ENCODE measurements around the gene NOL4L.
A peak's percentile ranks its signal among the peaks of the same experiment; 100 is the strongest.

The NOL4L gene

DNA sequence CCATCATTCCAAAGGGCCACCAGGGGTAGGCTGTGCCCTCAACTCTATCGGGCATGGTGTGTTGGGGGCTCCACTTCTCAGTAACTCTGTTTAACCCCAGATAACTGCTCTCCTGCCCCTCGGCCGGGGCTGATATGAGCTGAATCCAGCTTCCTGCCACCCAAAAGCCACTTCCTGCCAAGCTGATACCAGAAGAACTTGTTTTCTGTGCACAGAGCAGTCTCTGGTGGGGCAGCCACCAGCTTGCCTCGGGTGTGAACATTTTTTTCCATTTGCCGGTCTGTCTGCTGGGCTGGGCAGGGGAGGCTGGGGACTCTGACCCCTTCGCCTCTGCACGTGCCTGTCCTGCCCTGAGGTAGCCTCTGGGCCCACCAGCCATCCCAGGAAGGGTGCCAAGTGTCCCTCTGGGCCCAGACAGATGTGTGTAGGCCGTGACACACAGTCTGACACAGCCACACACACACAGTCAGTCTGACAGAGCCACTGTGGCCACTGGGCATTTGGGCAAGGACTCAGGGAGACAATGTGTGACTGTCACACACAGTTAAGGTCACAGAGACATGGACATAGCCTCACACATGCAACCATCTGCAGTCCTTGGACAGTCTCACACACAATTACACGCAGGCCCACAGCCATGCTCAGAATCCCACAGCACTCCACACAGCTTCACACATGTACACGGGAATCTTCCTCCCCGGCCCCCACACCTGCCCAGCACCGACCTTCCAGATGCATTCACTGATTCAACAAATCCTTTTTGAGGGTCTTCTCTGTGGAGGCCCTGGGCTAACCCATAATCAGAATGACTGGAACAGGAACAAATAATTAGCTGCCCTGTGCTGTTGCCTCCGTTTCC, 45.1 kb downstream of the NOL4L start:
- Mint-ChIP-seq H3K27ac (peak overlapping the region; percentile 92 to 96), H3K27me3 (no peaks in the 10 kb centered on the region), H3K4me1 (ENCODE audit: low read depth in 2 of 2) (peaks cover 69 to 71% of the 10 kb centered on the region in 2 donors), H3K4me3 (peak overlapping the region; percentile 98), H3K9me3 (no peaks in the 10 kb centered on the region), H3K36me3 (ENCODE audit: insufficient read depth) (peaks cover 40% of the 10 kb centered on the region)
- DNase-seq (peak; percentile 54 to 61 (median 59)), ATAC-seq (replicated peaks) (peak; percentile 51)

- Mint-ChIP-seq H3K27ac (peak overlapping the region; percentile 92 to 96), H3K4me1 (ENCODE audit: low read depth in 2 of 2) (peaks cover 71 to 72% of the 10 kb centered on the region in 2 donors), H3K4me3 (peak overlapping the region; percentile 98), H3K27me3 (no peaks in the 10 kb centered on the region), H3K36me3 (ENCODE audit: insufficient read depth) (peaks cover 43% of the 10 kb centered on the region), H3K9me3 (no peaks in the 10 kb centered on the region)
- DNase-seq (no peak), ATAC-seq (replicated peaks) (no peak)
These were observed 45.9 kb downstream of the NOL4L start for GRCh38 chr20:32539026-32539816.

- H3K4me1 Mint-ChIP-seq (ENCODE audit: low read depth in 2 of 2), result peaks cover 69 to 70% of the 10 kb centered on the region in 2 donors
- no peaks in the 10 kb centered on the region for H3K27me3 Mint-ChIP-seq
- DNase-seq (peak; percentile 14 to 31 (median 26)), ATAC-seq (replicated peaks) (no peak)
- peak overlapping the region; percentile 98 for H3K4me3 Mint-ChIP-seq
- H3K9me3 Mint-ChIP-seq, result no peaks in the 10 kb centered on the region
- H3K36me3 Mint-ChIP-seq (ENCODE audit: insufficient read depth), result peaks cover 40% of the 10 kb centered on the region
- H3K27ac Mint-ChIP-seq, result peak overlapping the region; percentile 92 to 96
These were observed 46.6 kb downstream of the NOL4L start for GRCh38 chr20:32538526-32538939.

GRCh38 chr20:32537657-32538525, 47.2 kb downstream of the NOL4L start:
- Mint-ChIP-seq H3K4me1 (ENCODE audit: low read depth in 2 of 2) (peaks cover 64 to 72% of the 10 kb centered on the region in 2 donors), H3K4me3 (peak overlapping the region; percentile 98)
- DNase-seq, result no peak

GRCh38 chr20:32536851-32537656, 48.1 kb downstream of the NOL4L start:
- H3K9me3 Mint-ChIP-seq, result no peaks in the 10 kb centered on the region
- ATAC-seq (replicated peaks) (peak; percentile 9), DNase-seq (peak; percentile 41 to 53 (median 52))
- peaks cover 63 to 75% of the 10 kb centered on the region in 2 donors for H3K4me1 Mint-ChIP-seq (ENCODE audit: low read depth in 2 of 2)
- H3K4me3 Mint-ChIP-seq, result peak overlapping the region; percentile 98
- peak overlapping the region; percentile 92 to 96 for H3K27ac Mint-ChIP-seq
- H3K36me3 Mint-ChIP-seq (ENCODE audit: insufficient read depth), result peaks cover 37% of the 10 kb centered on the region
- no peaks in the 10 kb centered on the region for H3K27me3 Mint-ChIP-seq

More at GRCh38 chr20:32537657-32538525, 47.2 kb downstream of the NOL4L start:
- Mint-ChIP-seq H3K36me3 (ENCODE audit: insufficient read depth) (peaks cover 37% of the 10 kb centered on the region), H3K27ac (peak overlapping the region; percentile 92 to 96), H3K9me3 (no peaks in the 10 kb centered on the region), H3K27me3 (no peaks in the 10 kb centered on the region)
- ATAC-seq (replicated peaks), result no peak

DNA sequence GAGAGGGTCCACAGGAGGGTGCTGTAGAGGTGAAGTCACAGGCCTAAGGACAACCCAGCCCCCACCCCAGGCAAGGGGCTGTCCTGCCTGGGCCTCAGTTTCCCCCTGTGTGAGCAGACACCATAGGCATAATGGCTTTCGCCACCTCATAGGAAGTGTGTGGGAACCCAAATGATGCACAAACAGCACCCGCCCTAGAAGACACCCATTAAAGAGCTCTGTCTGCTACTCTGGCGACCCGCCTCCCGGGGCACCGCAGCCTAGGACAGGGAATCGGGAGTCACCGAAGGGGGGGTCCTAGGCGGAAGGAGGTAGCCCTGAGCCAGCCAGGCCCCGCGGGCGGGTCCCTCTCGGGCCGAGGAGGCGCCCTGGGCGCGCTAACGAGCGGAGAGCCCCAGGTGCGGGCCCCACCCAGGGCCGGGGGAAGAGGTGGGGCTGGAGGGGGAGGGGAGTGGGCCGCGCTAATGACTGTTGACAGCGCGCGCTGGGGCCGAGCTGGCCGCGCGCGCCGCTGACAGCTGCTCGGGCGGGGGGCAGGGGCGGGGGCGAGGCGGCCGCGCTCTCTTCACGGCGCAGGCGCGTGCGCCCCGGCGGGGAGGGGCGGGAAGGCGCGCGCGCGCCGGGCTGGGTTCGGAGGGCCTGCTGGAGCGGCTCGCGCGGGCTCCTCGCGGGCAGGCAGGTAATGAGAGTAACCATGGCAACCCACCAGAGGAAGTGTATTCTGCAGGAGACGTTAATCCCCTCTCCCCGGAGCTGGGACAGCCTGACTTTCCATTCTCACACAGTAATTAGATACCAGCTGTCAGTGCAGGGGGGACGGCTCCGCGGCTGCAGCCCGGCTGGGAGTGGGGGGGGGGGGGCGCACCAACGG, 48.9 kb downstream of the NOL4L start:
- H3K27ac Mint-ChIP-seq, result peak overlapping the region; percentile 91 to 96
- H3K4me3 Mint-ChIP-seq, result peak overlapping the region; percentile 98
- peaks cover 62 to 75% of the 10 kb centered on the region in 2 donors for H3K4me1 Mint-ChIP-seq (ENCODE audit: low read depth in 2 of 2)
- peaks cover 37% of the 10 kb centered on the region for H3K36me3 Mint-ChIP-seq (ENCODE audit: insufficient read depth)
- DNase-seq (peak; percentile 63 to 68 (median 65)), ATAC-seq (replicated peaks) (peak; percentile 61)
- no peaks in the 10 kb centered on the region for H3K9me3 Mint-ChIP-seq
- no peaks in the 10 kb centered on the region for H3K27me3 Mint-ChIP-seq

- H3K4me1 Mint-ChIP-seq (ENCODE audit: low read depth in 2 of 2), result peaks cover 54 to 72% of the 10 kb centered on the region in 2 donors
These were observed 49.7 kb downstream of the NOL4L start for GRCh38 chr20:32535316-32535952.

DNA sequence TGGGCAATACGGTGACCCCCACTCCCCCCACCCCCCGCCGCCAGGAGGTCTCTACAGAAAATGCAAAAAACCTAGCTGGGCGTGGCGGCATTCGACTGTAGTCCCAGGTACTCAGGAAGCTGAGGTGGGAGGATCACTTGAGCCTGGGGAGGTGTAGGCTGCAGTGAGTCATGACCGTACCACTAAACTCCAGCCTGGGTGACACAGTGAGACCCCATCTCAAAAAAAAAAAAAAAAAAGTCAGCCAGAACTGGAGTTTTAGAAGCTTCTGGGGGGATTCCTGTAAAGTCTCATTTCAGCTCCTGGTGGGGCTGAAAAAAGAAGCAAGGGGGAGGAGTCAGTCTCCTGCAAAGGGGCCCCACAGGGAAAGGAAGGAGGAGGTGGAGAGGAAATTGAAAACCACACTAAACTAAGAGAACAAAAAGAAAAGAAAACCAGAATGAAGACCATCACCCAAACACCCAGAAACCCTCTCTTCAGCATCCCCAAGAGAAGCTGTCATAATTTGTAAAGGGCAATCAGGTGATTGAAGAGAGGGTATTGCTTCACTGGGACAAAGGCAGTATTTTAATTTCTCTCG, 50.4 kb downstream of the NOL4L start:
- Mint-ChIP-seq H3K36me3 (ENCODE audit: insufficient read depth) (peaks cover 38% of the 10 kb centered on the region), H3K9me3 (no peaks in the 10 kb centered on the region), H3K4me3 (peak overlapping the region; percentile 98), H3K27me3 (no peaks in the 10 kb centered on the region), H3K27ac (peak overlapping the region; percentile 91 to 96), H3K4me1 (ENCODE audit: low read depth in 2 of 2) (peaks cover 47 to 69% of the 10 kb centered on the region in 2 donors)
- DNase-seq, result peak in 1 of 3 experiments; percentile 12
- peak; percentile 14 for ATAC-seq (replicated peaks)

More at GRCh38 chr20:32535316-32535952, 49.7 kb downstream of the NOL4L start:
- peak overlapping the region; percentile 98 for H3K4me3 Mint-ChIP-seq
- H3K27me3 Mint-ChIP-seq, result no peaks in the 10 kb centered on the region
- peaks cover 37% of the 10 kb centered on the region for H3K36me3 Mint-ChIP-seq (ENCODE audit: insufficient read depth)
- H3K27ac Mint-ChIP-seq, result peak overlapping the region; percentile 91 to 96
- ATAC-seq (replicated peaks) (peak; percentile 12), DNase-seq (peak; percentile 32 to 41 (median 38))
- H3K9me3 Mint-ChIP-seq, result no peaks in the 10 kb centered on the region

GRCh38 chr20:32533732-32534131, 51.4 kb downstream of the NOL4L start:
- DNase-seq (no peak), ATAC-seq (replicated peaks) (no peak)
- H3K27me3 Mint-ChIP-seq, result no peaks in the 10 kb centered on the region
- peak overlapping the region; percentile 32 to 64 for H3K27ac Mint-ChIP-seq
- peaks cover 44 to 73% of the 10 kb centered on the region in 2 donors for H3K4me1 Mint-ChIP-seq (ENCODE audit: low read depth in 2 of 2)
- no peaks in the 10 kb centered on the region for H3K9me3 Mint-ChIP-seq
- peaks cover 34% of the 10 kb centered on the region for H3K36me3 Mint-ChIP-seq (ENCODE audit: insufficient read depth)
- peak overlapping the region; percentile 98 for H3K4me3 Mint-ChIP-seq

- peak overlapping the region; percentile 59 to 64 for H3K27ac Mint-ChIP-seq
- H3K4me3 Mint-ChIP-seq, result no peak overlapping the region
These were observed 52.9 kb downstream of the NOL4L start for GRCh38 chr20:32532246-32532645.

More at GRCh38 chr20:32532246-32532645, 52.9 kb downstream of the NOL4L start:
- H3K9me3 Mint-ChIP-seq, result no peaks in the 10 kb centered on the region
- peaks cover 44 to 75% of the 10 kb centered on the region in 2 donors for H3K4me1 Mint-ChIP-seq (ENCODE audit: low read depth in 2 of 2)
- peaks cover 27% of the 10 kb centered on the region for H3K36me3 Mint-ChIP-seq (ENCODE audit: insufficient read depth)
- DNase-seq, result no peak
- H3K27me3 Mint-ChIP-seq, result no peaks in the 10 kb centered on the region
- ATAC-seq (replicated peaks), result no peak

Data from effector memory CD8-positive, alpha-beta T cell (primary cell).